Measurements from ENCODE around the gene CAMK2N1. TPM values are rescaled to one million over a fixed set of nuclear protein-coding genes. Genes with fewer than 3 reads are reported as not detected.

CAMK2N1 gene
- total and polyA plus RNA-seq, 11 donors: 3.8 to 10.0 (median 6.8) TPM

- H3K27me3 ChIP-seq: peaks cover 0 to 23% (median 0%) of the 10 kb centered on the region in 9 donors
- H3K4me1 ChIP-seq: no peaks in the 10 kb centered on the region
- no peaks in the 10 kb centered on the region for H3K36me3 ChIP-seq
- H3K9me3 ChIP-seq: no peaks in the 10 kb centered on the region
- 86 to 100% (median 92%) methylated on average over 2 of the region's 2 CpGs for WGBS, 4 donors
- no peak overlapping the region for H3K27ac ChIP-seq
- intact Hi-C loops (cut with DNase I): no loop called here
- TF ChIP-seq POLR2A (IDR thresholded peaks at IDR 0.05): no peak
- no peak for TF ChIP-seq CTCF (IDR thresholded peaks at IDR 0.05)
- H3K4me3 ChIP-seq: no peak overlapping the region
- ATAC-seq: no peak
- no peak for DNase-seq
Measured at GRCh38 chr1:20458717-20459116, 27.3 kb downstream of the CAMK2N1 start.

DNA sequence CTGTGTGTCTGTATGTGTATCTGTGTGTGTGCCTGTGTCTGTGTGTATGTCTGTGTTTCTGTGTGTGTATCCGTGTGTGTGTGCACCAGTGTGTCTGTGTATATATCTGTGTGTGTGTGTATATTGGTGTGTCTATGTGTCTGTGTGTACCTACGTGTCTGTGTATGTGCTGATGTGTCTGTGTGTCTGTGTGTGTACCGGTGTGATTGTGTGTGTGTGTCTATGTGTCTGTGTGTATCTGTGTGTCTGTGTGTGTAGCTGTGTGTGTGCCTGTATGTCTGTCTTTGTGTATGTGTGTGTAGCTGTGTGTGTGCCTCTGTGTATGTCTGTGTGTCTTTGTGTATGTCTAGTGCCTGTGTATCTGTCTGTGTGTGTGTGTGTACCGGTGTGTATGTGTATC lies 32.0 kb downstream of the CAMK2N1 start:
- Histone ChIP-seq H3K36me3 (no peaks in the 10 kb centered on the region), H3K9me3 (no peaks in the 10 kb centered on the region), H3K27ac (no peak overlapping the region), H3K27me3 (peaks cover 0 to 36% (median 7%) of the 10 kb centered on the region in 9 donors), H3K4me3 (no peak overlapping the region), H3K4me1 (no peaks in the 10 kb centered on the region)
- ATAC-seq (no peak), DNase-seq (no peak)
- TF ChIP-seq POLR2A (IDR thresholded peaks at IDR 0.05): no peak
- TF ChIP-seq CTCF (IDR thresholded peaks at IDR 0.05): no peak
- WGBS, 4 donors: 88 to 94% (median 93%) methylated on average over 4 of the region's 4 CpGs
- intact Hi-C loops (cut with DNase I): no loop called here

DNA sequence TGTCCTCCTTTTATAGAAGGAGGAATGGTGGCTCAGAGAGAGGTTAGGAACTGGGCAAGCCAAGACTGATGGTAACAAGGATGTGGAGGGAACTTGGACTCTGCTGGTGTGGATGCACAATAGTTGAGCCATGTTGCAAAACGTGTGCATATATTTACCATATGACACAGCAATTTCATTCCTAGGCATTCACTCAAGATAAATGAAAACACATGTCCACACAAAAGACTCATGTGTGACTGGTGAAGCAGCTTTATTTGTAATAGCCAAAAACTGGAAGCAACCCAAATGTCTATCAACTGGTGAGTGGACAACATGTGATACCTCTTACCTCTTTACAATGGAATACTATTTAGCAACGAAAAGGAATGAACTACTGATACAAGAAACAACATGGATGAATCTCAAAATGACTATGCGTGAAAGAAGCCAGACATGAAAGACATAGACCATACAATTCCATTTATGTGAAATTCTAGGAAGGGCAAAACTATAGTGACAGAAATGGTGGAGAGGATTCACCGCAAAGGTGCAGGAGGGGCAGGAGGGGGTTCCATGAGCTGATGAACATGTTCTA lies 36.2 kb downstream of the CAMK2N1 start:
- no peak for DNase-seq
- Histone ChIP-seq H3K36me3 (no peaks in the 10 kb centered on the region), H3K27ac (no peak overlapping the region), H3K9me3 (no peaks in the 10 kb centered on the region), H3K4me1 (no peaks in the 10 kb centered on the region), H3K27me3 (peaks cover 0 to 32% (median 6%) of the 10 kb centered on the region in 9 donors), H3K4me3 (no peak overlapping the region)
- 68 to 76% (median 72%) methylated on average over 4 of the region's 4 CpGs for WGBS, 4 donors
- ATAC-seq: no peak
- intact Hi-C loops (cut with DNase I): no loop called here
- TF ChIP-seq POLR2A (IDR thresholded peaks at IDR 0.05): no peak
- no peak for TF ChIP-seq CTCF (IDR thresholded peaks at IDR 0.05)

DNA sequence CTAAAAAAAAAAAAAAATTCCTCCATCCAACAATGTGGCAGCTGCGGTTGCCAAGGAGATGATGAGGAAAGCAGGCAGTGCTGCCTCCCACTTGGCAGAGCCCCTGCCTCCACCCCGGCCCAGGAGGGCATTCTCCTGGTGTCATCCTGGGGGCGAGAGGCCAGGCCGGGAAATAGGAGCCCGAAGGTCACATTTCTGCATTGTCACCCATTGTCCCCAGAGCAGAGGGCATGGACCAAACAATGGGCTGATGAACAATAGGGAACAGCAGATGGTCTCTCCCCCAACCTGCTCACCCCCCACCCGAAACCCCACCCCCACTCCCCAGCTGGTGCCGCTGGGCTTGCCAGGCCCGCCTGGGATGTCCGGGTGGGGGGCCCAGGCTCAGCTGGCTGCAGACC lies 37.3 kb downstream of the CAMK2N1 start:
- peaks cover 0 to 32% (median 6%) of the 10 kb centered on the region in 9 donors for H3K27me3 ChIP-seq
- no peaks in the 10 kb centered on the region for H3K9me3 ChIP-seq
- H3K36me3 ChIP-seq: no peaks in the 10 kb centered on the region
- DNase-seq (no peak), ATAC-seq (no peak)
- H3K27ac ChIP-seq: no peak overlapping the region
- 27 to 44% (median 33%) methylated on average over 6 to 9 of the region's 9 CpGs for WGBS, 4 donors
- H3K4me3 ChIP-seq: no peak overlapping the region
- intact Hi-C loops (cut with DNase I): no loop called here
- H3K4me1 ChIP-seq: no peaks in the 10 kb centered on the region
- no peak for TF ChIP-seq POLR2A (IDR thresholded peaks at IDR 0.05)
- no peak for TF ChIP-seq CTCF (IDR thresholded peaks at IDR 0.05)

All from heart left ventricle (tissue), 16 donors.